Brain pericyte (primary cell): Measurements from ENCODE around the gene ATG7.
"Not testable (repeated sequence)": the region's sequence is repeated elsewhere in the genome, so short reads cannot be mapped to it uniquely, and the experiment has no call there.

Source experiments
- DNase-seq: peaks from one replicate; pipeline ENCODE4 v3.0.0-alpha.2; 2012; ENCODE audit warnings: low read depth, low spot score

The ATG7 gene

GRCh38 chr3:11464356-11464755 is 192.2 kb downstream of the ATG7 start:
- DNase-seq, result no peak

GRCh38 chr3:11465744-11466616 is 193.8 kb downstream of the ATG7 start:
- peak; percentile 50 for DNase-seq

GRCh38 chr3:11467875-11468274 is 195.7 kb downstream of the ATG7 start:
- no peak for DNase-seq

- no peak for DNase-seq
Observed at GRCh38 chr3:11470031-11470853, 198.0 kb downstream of the ATG7 start.

- DNase-seq, result no peak
Observed at GRCh38 chr3:11475324-11475723, 203.1 kb downstream of the ATG7 start.

- DNase-seq, result no peak
Observed at GRCh38 chr3:11476735-11477144, 204.5 kb downstream of the ATG7 start.

- no peak for DNase-seq
Observed at GRCh38 chr3:11477407-11477911, 205.3 kb downstream of the ATG7 start.

GRCh38 chr3:11478167-11478566 is 206.0 kb downstream of the ATG7 start:
- DNase-seq, result no peak

GRCh38 chr3:11479221-11479620 is 207.0 kb downstream of the ATG7 start:
- no peak for DNase-seq

- no peak for DNase-seq
Observed at GRCh38 chr3:11480663-11481298, 208.6 kb downstream of the ATG7 start.

GRCh38 chr3:11481556-11481955 is 209.4 kb downstream of the ATG7 start:
- no peak for DNase-seq

- peak; percentile 91 for DNase-seq
Observed at GRCh38 chr3:11482021-11482420, 209.8 kb downstream of the ATG7 start.

- DNase-seq, result not testable (repeated sequence)
Observed at GRCh38 chr3:11488356-11488755, 216.2 kb downstream of the ATG7 start.

- no peak for DNase-seq
Observed at GRCh38 chr3:11494131-11494916, 222.1 kb downstream of the ATG7 start.

GRCh38 chr3:11495948-11496557 is 223.9 kb downstream of the ATG7 start:
- peak; percentile 59 for DNase-seq

- DNase-seq, result no peak
Observed at GRCh38 chr3:11498177-11498576, 226.0 kb downstream of the ATG7 start.

GRCh38 chr3:11498646-11499045 is 226.4 kb downstream of the ATG7 start:
- DNase-seq, result no peak

GRCh38 chr3:11499144-11499543 is 226.9 kb downstream of the ATG7 start:
- no peak for DNase-seq

GRCh38 chr3:11502413-11502812 is 230.2 kb downstream of the ATG7 start:
- not testable (repeated sequence) for DNase-seq

GRCh38 chr3:11507719-11508118 is 235.5 kb downstream of the ATG7 start:
- no peak for DNase-seq
